ENCODE data around the gene CPZ.

DNA sequence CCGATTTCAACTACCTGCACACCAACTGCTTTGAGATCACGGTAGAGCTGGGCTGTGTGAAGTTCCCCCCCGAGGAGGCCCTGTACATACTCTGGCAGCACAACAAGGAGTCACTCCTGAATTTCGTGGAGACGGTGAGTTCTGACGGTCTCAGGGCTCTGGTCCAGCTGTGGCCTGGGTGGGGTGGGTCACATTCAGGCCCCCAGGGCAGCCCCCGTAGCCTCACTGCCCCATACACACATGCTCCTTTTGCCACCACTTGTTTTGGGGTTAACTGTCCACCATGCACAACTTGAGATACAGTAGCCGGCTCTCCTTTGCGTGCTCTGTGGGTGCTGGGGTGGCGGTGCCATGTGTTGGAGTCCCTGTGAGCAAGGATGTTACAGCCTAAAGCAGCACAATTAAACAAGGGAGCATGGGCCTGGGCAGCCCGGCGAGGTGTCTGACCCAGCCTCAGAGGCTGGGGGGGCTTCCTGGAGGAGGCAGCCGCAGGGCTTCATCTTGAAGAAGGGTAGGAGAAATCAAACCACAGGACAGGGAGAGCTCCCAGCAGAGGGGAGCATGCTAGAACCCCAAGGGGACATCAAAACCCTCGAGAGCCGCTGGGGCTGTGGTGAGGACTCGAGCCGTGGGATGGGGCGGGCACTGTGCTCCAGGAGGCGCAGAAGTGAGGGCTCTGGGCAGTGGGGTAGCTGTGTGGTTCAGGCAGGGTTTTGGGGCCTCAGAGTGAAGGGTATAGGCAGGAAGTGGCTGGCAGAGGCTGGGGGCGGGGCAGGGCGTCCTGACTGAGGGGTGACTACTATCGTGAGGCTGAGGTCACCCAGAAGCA, 22.0 kb downstream of the CPZ start:
- TF ChIP-seq EZH2phosphoT487 (IDR thresholded peaks at IDR 0.05; ENCODE audit: unreplicated experiment) (no peak), EZH2 (IDR thresholded peaks at IDR 0.05; ENCODE audit: low read depth, unreplicated experiment) (no peak), CREB1 (CRISPR knock-in tag; IDR thresholded peaks at IDR 0.05; ENCODE audit: low read depth) (no peak), POLR2AphosphoS5 (IDR thresholded peaks at IDR 0.05; ENCODE audit: low read depth) (no peak), NANOG (IDR thresholded peaks at IDR 0.05; ENCODE audit: borderline replicate concordance) (no peak), ZNF331 (CRISPR knock-in tag; IDR thresholded peaks at IDR 0.05; ENCODE audit: low read depth) (no peak), STAT1 (IDR thresholded peaks at IDR 0.05; ENCODE audit: unreplicated experiment) (no peak)
- TF ChIP-seq, protein P1, sequence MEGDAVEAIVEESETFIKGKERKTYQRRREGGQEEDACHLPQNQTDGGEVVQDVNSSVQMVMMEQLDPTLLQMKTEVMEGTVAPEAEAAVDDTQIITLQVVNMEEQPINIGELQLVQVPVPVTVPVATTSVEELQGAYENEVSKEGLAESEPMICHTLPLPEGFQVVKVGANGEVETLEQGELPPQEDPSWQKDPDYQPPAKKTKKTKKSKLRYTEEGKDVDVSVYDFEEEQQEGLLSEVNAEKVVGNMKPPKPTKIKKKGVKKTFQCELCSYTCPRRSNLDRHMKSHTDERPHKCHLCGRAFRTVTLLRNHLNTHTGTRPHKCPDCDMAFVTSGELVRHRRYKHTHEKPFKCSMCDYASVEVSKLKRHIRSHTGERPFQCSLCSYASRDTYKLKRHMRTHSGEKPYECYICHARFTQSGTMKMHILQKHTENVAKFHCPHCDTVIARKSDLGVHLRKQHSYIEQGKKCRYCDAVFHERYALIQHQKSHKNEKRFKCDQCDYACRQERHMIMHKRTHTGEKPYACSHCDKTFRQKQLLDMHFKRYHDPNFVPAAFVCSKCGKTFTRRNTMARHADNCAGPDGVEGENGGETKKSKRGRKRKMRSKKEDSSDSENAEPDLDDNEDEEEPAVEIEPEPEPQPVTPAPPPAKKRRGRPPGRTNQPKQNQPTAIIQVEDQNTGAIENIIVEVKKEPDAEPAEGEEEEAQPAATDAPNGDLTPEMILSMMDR (conservative IDR thresholded peaks at IDR 0.05; ENCODE audit: low read depth in 2 of 2) = no peak
- TF ChIP-seq, protein P2, sequence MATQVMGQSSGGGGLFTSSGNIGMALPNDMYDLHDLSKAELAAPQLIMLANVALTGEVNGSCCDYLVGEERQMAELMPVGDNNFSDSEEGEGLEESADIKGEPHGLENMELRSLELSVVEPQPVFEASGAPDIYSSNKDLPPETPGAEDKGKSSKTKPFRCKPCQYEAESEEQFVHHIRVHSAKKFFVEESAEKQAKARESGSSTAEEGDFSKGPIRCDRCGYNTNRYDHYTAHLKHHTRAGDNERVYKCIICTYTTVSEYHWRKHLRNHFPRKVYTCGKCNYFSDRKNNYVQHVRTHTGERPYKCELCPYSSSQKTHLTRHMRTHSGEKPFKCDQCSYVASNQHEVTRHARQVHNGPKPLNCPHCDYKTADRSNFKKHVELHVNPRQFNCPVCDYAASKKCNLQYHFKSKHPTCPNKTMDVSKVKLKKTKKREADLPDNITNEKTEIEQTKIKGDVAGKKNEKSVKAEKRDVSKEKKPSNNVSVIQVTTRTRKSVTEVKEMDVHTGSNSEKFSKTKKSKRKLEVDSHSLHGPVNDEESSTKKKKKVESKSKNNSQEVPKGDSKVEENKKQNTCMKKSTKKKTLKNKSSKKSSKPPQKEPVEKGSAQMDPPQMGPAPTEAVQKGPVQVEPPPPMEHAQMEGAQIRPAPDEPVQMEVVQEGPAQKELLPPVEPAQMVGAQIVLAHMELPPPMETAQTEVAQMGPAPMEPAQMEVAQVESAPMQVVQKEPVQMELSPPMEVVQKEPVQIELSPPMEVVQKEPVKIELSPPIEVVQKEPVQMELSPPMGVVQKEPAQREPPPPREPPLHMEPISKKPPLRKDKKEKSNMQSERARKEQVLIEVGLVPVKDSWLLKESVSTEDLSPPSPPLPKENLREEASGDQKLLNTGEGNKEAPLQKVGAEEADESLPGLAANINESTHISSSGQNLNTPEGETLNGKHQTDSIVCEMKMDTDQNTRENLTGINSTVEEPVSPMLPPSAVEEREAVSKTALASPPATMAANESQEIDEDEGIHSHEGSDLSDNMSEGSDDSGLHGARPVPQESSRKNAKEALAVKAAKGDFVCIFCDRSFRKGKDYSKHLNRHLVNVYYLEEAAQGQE (IDR thresholded peaks at IDR 0.05; ENCODE audit: unreplicated experiment) = no peak
- TF ChIP-seq, protein P3, sequence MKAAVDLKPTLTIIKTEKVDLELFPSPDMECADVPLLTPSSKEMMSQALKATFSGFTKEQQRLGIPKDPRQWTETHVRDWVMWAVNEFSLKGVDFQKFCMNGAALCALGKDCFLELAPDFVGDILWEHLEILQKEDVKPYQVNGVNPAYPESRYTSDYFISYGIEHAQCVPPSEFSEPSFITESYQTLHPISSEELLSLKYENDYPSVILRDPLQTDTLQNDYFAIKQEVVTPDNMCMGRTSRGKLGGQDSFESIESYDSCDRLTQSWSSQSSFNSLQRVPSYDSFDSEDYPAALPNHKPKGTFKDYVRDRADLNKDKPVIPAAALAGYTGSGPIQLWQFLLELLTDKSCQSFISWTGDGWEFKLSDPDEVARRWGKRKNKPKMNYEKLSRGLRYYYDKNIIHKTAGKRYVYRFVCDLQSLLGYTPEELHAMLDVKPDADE (IDR thresholded peaks at IDR 0.05) = no peak

Measured in GM23338 (cell line).